Ureter (tissue), 1 donor: Measurements from ENCODE around the gene VWC2L. TPM values are rescaled to one million over a fixed set of nuclear protein-coding genes. Genes with fewer than 3 reads are reported as not detected.

Source experiments
- DNase-seq: peaks from one replicate; pipeline ENCODE4 v3.0.0-alpha.2; 2020; ENCODE audit warnings: low spot score
- total RNA-seq: library from RNA; stranded (reverse); gene quantifications from one replicate; pipeline ENCODE4 v1.2.4, GENCODE V29; 2023
- donor health status: DM: yes; HTN: yes; CAD: no.

The VWC2L gene
- total RNA-seq, 1 donor from 2014 or later: not detected

DNA sequence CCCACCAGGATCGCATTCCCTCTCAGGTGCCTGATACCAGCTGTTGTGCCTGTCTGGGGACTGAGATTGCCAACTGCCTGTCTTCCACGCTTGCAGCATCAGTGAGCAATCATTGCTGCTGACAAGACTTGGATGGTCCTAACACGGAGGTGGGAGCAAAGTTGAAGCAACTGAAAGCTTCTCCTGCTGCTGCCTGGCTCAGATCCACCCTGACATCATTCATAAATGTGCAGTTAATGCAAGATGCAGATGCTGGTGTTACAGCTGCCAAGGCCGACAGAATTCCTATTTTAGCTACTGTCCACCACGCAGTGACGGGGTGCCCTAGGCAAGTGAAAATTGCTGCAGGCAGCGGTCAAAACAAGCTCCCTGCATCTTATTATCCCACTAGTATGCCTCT is 131.4 kb downstream of the VWC2L start:
- DNase-seq: no peak

DNA sequence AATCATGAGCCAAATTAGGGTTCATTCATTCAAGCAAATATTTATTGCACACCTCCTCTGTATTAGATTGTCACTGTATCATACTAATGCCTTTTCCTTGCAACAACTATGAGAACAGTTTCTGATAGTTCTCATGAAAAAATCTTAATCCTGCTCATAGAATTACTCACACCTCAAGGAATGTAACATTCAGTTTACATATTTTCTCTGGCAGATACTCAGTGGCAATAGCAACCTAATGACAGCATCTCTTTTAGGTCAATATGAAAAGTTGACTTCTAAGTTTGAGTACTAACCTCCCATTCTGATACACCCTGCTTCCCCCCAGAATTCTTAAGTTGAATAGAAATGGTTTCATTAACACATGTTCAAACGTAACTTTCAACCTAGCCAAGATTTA is 132.0 kb downstream of the VWC2L start:
- no peak for DNase-seq

DNA sequence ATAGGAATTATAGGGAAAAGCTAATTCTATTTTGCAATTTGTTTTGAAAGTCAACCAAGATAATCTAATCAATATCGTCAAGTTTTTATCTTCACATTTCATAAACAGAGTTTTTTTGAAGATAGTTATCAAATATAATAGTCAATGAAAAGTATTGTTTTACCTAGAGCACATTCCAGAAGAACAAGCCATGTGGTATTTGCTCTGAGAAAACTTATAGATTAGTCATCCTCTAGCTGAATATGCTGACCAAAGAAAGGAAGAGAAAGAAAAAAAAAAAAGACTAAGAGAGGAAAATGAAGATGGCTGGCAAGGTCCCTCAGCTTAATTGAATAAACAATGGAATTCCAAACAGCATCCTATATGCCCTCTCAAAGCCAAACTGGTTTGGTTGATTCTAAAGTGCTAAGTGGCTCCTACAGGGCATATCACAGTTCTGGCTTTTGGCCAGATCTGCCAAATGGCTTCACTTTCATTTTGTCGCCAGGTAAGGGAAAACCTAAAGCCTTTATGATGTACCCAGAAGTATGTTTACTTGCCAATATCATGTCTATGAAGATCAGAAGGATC is 132.6 kb downstream of the VWC2L start:
- DNase-seq: no peak

DNA sequence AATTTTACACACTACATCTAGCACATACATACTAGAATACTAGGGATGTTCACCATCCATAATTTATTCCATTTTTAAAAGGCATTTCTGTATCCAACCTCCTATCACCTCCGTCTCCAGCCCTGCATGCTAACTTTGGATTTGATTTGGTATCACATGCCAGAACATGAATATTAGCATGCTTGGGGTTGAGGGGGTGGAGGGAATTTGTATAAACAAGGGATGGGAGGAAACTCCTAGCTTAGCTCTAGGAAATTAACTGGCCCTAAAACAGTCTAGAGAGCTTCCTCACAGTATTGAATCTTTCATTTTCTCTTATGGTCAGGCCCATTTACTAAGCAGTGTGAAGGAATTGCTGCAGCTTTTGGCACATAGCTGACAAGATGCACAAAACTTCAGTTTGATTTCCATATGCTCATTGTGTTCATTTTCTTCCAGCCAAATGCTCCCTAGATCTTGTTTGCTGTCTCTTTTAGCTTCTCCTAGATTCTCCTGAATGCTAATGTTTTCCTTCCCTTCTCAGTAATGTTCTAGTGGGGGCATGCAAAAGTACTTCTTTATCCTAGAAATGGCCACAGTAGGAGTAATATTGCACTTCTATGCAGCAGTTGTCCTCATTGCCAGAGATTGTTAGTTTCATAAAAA is 135.2 kb downstream of the VWC2L start:
- DNase-seq: no peak

DNA sequence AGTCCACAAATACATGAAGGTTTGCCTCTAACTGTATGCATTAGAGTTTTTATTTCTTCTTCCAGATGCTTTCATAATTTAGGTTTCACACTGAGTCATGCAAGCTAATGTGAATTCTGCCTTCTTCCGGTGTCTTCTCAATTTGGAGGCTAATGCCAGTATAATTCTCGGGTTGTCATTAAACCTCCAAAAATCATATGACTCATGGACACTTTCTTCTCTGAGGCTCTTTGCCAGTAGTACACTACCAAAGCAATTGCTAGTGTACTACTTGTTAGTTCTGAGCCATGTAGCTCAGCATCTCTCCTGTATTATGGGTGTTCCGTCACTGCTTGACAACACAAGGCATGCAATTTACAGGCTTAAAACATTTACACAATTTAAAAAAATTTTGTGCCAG is 137.1 kb downstream of the VWC2L start:
- no peak for DNase-seq

- DNase-seq: no peak
These were observed 139.1 kb downstream of the VWC2L start for GRCh38 chr2:214549946-214550345.

- DNase-seq: no peak
These were observed 139.9 kb downstream of the VWC2L start for GRCh38 chr2:214550786-214551185.

GRCh38 chr2:214557884-214558283 is 147.0 kb downstream of the VWC2L start:
- DNase-seq: no peak

- DNase-seq: no peak
These were observed 147.5 kb downstream of the VWC2L start for GRCh38 chr2:214558341-214558740.

GRCh38 chr2:214560176-214560575 is 149.3 kb downstream of the VWC2L start:
- no peak for DNase-seq

DNA sequence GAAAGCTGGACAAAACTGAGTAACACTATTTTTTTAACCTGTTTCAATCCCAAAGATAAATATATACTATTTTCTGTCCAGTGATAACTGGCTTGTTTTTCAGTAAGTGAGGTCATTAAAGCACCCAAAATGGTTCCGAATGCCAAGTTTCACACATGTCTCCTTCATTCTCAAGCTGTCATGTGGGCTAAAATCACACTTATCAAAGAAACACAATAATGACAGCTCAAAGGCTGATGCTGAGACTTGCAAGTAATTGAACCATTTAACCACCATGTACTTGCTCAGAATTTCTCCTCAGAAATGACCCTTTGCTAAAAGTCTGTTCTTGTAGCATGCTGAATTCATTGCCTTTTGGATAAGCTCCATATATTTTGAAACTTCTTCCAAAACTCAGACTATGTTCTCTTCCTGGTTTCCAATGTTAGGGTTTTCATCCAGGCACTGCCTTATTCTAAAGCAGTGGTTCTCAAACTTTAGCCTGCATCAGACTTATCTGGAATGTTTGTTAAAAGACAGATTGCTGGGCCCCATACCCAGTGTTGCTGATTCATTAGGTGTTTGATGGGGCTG is 149.8 kb downstream of the VWC2L start:
- DNase-seq: no peak

DNA sequence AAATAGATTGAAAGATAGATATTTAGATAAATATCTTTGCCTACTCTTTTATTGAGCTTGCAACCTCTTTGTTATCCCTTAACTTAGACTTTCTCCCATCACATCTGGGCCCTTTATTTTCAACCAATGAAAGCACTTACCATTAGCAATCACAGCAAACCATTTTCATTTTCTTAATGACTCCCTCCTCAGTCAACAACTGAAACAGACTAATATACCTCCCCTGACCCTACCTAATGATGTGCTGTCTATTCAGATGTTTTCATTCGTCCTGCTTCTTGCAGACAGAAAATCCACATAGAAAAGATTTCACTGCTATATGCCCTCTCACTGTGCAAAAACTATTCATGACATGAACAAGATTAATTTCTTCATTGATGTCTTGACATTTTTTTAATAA is 154.4 kb downstream of the VWC2L start:
- DNase-seq: no peak

DNA sequence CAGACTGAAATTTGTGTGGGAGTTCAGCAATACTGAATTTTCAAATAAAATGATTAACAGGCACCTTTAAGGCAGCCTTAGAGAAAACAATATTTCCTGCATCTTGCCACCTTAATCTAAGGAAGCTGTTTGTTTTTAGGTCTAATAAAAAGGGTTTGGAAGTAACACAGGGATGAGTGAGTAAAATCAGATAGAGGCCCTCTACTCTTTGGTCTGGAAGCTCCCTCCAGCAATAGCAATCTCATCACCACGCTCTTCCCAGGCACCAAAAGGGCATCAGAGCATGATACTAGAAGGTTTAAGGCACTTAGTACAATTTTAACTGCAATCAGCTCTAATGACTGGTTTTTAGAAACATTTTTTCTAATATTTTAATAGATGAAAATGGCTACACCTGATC is 155.6 kb downstream of the VWC2L start:
- DNase-seq: no peak

- no peak for DNase-seq
These were observed 158.7 kb downstream of the VWC2L start for GRCh38 chr2:214569419-214570035.

GRCh38 chr2:214574084-214574781 is 163.4 kb downstream of the VWC2L start:
- DNase-seq: no peak

DNA sequence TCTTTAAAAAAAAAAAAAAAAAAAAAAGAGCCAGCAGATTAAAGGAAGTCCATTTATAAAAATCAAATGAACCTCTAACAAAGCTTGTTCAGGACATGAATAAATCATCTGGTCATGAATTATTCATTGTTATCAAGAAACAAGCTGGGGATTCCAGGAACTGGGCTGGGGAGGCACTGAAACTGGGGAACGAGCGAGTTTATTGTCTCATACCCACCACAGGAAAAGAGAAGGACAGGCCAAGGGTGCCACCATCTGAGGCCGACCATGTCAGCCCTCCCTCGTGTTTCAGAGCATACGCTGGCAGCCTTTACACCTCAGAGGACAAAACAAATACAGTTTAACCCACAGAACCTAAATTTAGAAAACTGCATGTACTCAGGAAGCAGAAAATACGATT is 164.2 kb downstream of the VWC2L start:
- DNase-seq: no peak

DNA sequence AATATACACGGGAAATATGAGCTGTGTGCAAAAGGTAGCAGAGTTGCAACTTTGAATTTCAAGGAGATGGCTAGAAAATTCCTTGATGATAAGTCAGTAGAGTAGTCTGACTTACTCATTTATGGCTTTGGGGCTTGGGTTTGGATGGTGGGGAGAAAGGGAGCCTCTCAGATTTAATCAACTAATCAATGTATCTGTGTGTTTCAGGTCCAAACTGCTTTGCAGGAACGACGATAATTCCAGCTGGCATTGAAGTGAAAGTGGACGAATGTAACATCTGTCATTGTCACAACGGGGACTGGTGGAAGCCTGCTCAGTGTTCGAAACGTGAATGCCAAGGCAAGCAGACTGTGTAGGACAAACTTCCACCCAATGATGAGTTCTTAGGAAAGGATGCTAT is 164.6 kb downstream of the VWC2L start:
- no peak for DNase-seq

- DNase-seq: no peak
These were observed 166.9 kb downstream of the VWC2L start for GRCh38 chr2:214577769-214578168.

GRCh38 chr2:214578442-214578841 is 167.6 kb downstream of the VWC2L start:
- no peak for DNase-seq

GRCh38 chr2:214579035-214579434 is 168.2 kb downstream of the VWC2L start:
- DNase-seq: no peak

GRCh38 chr2:214587442-214587841 is 176.6 kb downstream of the VWC2L start:
- no peak for DNase-seq

DNA sequence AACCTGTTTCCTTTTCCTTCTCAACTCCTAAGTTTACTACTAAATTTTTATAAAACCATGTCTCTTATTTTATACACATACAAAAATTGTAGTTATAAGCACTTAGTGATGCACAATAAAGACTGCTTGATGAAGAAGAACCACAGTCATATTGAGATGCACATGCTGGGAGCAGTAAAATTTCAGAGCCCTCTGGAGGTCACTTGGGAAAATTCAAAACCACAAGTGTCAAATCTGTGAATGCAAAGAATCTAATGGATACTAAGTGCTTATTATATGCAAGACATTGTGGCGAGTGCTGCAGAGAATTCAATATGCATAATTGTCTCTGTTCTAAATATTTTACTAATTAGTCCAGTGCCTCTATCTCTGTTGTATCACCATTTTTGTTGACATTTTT is 180.5 kb downstream of the VWC2L start:
- no peak for DNase-seq

GRCh38 chr2:214592011-214592410 is 181.2 kb downstream of the VWC2L start:
- no peak for DNase-seq
